Stomach (tissue), 9 donors: ENCODE measurements around the gene FOXC2. TPM values are rescaled to one million over a fixed set of nuclear protein-coding genes. Genes with fewer than 3 reads are reported as not detected.
A peak's percentile ranks its signal among the peaks of the same experiment; 100 is the strongest.

Experiments used
- DNase-seq, 2 donors: peaks; one replicate each; pipeline versions ENCODE4 v3.0.0 to v3.0.0-alpha.2; 2013 to 2019
- H3K27ac ChIP-seq, 5 donors: fragments of 200-600 bp in 4 of 5; sonication (generic) in 4 of 5; one replicate each; pipeline ENCODE4 v1.5.1; 2013 to 2019; ENCODE audit warnings: mild to moderate bottlenecking in 1 of 5, moderate library complexity in 1 of 5
- H3K27me3 ChIP-seq, 3 donors: fragments of 200-600 bp; sonication (generic); one replicate each; pipeline ENCODE4 v1.5.1; 2017 to 2019; ENCODE audit warnings: mixed run types in 1 of 3
- H3K36me3 ChIP-seq, 4 donors: fragments of 200-600 bp; sonication (generic); 1 replicate in 3 of 4; 2 replicates in 1 of 4; pipeline ENCODE4 v1.5.1; 2016 to 2019
- H3K4me1 ChIP-seq, 4 donors: fragments of 200-600 bp; sonication (generic); one replicate each; pipeline ENCODE4 v1.5.1; 2016 to 2019
- H3K4me3 ChIP-seq, 4 donors: fragments of 200-600 bp; sonication (generic) in 3 of 4; one replicate each; pipeline ENCODE4 v1.5.1; 2016 to 2019; ENCODE audit warnings: mild to moderate bottlenecking in 1 of 4
- H3K9me3 ChIP-seq, 4 donors: fragments of 200-600 bp; sonication (generic); one replicate each; pipeline ENCODE4 v1.5.1; 2016 to 2019
- CTCF ChIP-seq, 7 experiments: fragments of 450-650 bp in 4 of 7; fragments of 200-600 bp in 3 of 7; sonication (generic) in 3 of 7; IDR thresholded peaks; one replicate each; pipeline ENCODE4 v1.5.1; 2016 to 2019; ENCODE audit warnings: antibody characterized with exemption in 7 of 7, control low read depth in 2 of 7, mild to moderate bottlenecking in 1 of 7
- EP300 ChIP-seq: sonication (generic); formaldehyde crosslinking; IDR thresholded peaks from one replicate; pipeline ENCODE4 v1.6.1; 2017; ENCODE audit warnings: antibody characterized with exemption
- POLR2A ChIP-seq, 4 donors: fragments of 450-650 bp; IDR thresholded peaks; one replicate each; pipeline ENCODE4 v1.6.1; 2016; ENCODE audit warnings: antibody characterized with exemption in 4 of 4, control low read depth in 2 of 4, mild to moderate bottlenecking in 1 of 4, moderate library complexity in 1 of 4
- POLR2AphosphoS5 ChIP-seq, 3 donors: sonication (generic); formaldehyde crosslinking; IDR thresholded peaks; one replicate each; pipeline ENCODE4 v1.6.1; 2016; ENCODE audit warnings: antibody characterized with exemption in 3 of 3
- WGBS, 5 donors: extraction: QIAGEN DNeasy Blood & Tissue Kit in 3 of 5; methylation state at CpG; one replicate each; pipeline versions ENCODE4 v1.1.5 to v1.1.7; 2013 to 2018; 5-methylcytosine and 5-hydroxymethylcytosine counted together
- intact Hi-C: fragments of 100-400 bp; cut with DNase I; formaldehyde crosslinking; loops from one replicate; pipeline ENCODE4 v1.15.1; 2023; ENCODE audit warnings: low total_unique reads
- polyA plus RNA-seq, 3 donors: library from polyadenylated mRNA; stranded (reverse); fragments of 200-250 nt; gene quantifications; one replicate each; pipeline ENCODE4 v1.2.3, GENCODE V29; 2013
- total RNA-seq, 5 donors: library from RNA; depleted of rRNA; stranded (reverse); fragments of >200 nt; gene quantifications; one replicate each; pipeline versions ENCODE4 v1.1.0 to v1.2.3, GENCODE V29; 2014 to 2016
- donor health status: healthy with polysubstance abuse.
- donor health status: Bipolar disorder and iron deficiency.
- donor health status: healthy.

Gene FOXC2
- total and polyA plus RNA-seq, 8 donors, result 0.08 to 0.18 (median 0.12) TPM; not detected in 5

GRCh38 chr16:86602521-86602920 lies 35.9 kb downstream of the FOXC2 start:
- Histone ChIP-seq H3K4me1 (no peaks in the 10 kb centered on the region), H3K27ac (no peak overlapping the region), H3K27me3 (peaks cover 0 to 72% (median 14%) of the 10 kb centered on the region in 3 donors), H3K9me3 (no peaks in the 10 kb centered on the region), H3K4me3 (no peak overlapping the region), H3K36me3 (no peaks in the 10 kb centered on the region)
- WGBS, 5 donors, result 54 to 67% (median 60%) methylated on average over 4 of the region's 4 CpGs
- TF ChIP-seq EP300 (no peak), POLR2A (IDR thresholded peaks at IDR 0.05) (no peak), POLR2AphosphoS5 (IDR thresholded peaks at IDR 0.05) (no peak), CTCF (IDR thresholded peaks at IDR 0.05) (no peak)
- DNase-seq, result no peak
- intact Hi-C loops, result no loop called here

GRCh38 chr16:86604436-86605193 lies 38.0 kb downstream of the FOXC2 start:
- Histone ChIP-seq H3K4me3 (peak overlapping the region; percentile 11 to 38 (median 32)), H3K4me1 (no peaks in the 10 kb centered on the region), H3K36me3 (no peaks in the 10 kb centered on the region), H3K9me3 (no peaks in the 10 kb centered on the region), H3K27me3 (peaks cover 0 to 67% (median 6%) of the 10 kb centered on the region in 3 donors), H3K27ac (no peak overlapping the region)
- 52 to 59% (median 55%) methylated on average over 16 of the region's 16 CpGs for WGBS, 5 donors
- TF ChIP-seq POLR2A (IDR thresholded peaks at IDR 0.05) (no peak), EP300 (no peak), CTCF (IDR thresholded peaks at IDR 0.05) (no peak), POLR2AphosphoS5 (IDR thresholded peaks at IDR 0.05) (no peak)
- DNase-seq, result no peak
- intact Hi-C loops, result no loop called here

- Histone ChIP-seq H3K9me3 (no peaks in the 10 kb centered on the region), H3K4me1 (peaks cover 0 to 5% (median 0%) of the 10 kb centered on the region in 4 donors), H3K4me3 (no peak overlapping the region), H3K36me3 (no peaks in the 10 kb centered on the region), H3K27me3 (peaks cover 0 to 74% (median 14%) of the 10 kb centered on the region in 3 donors), H3K27ac (no peak overlapping the region)
- WGBS, 5 donors, result 94 to 98% (median 97%) methylated on average over 3 of the region's 3 CpGs
- intact Hi-C loops, result no loop called here
- DNase-seq, result no peak
- no peak for TF ChIP-seq CTCF (IDR thresholded peaks at IDR 0.05)
- no peak for TF ChIP-seq POLR2A (IDR thresholded peaks at IDR 0.05)
- no peak for TF ChIP-seq POLR2AphosphoS5 (IDR thresholded peaks at IDR 0.05)
- TF ChIP-seq EP300, result no peak
Observed at GRCh38 chr16:86605950-86606349, 39.3 kb downstream of the FOXC2 start.

- intact Hi-C loops, result no loop called here
- H3K4me1 ChIP-seq, result peaks cover 0 to 9% (median 0%) of the 10 kb centered on the region in 4 donors
- 30 to 47% (median 36%) methylated on average over 2 of the region's 2 CpGs for WGBS, 5 donors
- H3K27ac ChIP-seq, result peak overlapping the region in 1 of 5 donors; percentile 10
- DNase-seq, result no peak
- H3K27me3 ChIP-seq, result peaks cover 0 to 77% (median 12%) of the 10 kb centered on the region in 3 donors
- no peaks in the 10 kb centered on the region for H3K36me3 ChIP-seq
- TF ChIP-seq POLR2AphosphoS5 (IDR thresholded peaks at IDR 0.05), result no peak
- no peak for TF ChIP-seq CTCF (IDR thresholded peaks at IDR 0.05)
- TF ChIP-seq POLR2A (IDR thresholded peaks at IDR 0.05), result no peak
- TF ChIP-seq EP300, result no peak
- no peak overlapping the region for H3K4me3 ChIP-seq
- no peaks in the 10 kb centered on the region for H3K9me3 ChIP-seq
Observed at GRCh38 chr16:86608301-86608747, 41.7 kb downstream of the FOXC2 start.
